NCI-H510A (cell line): Measurements from ENCODE around the gene UBE2L5.

ENCODE experiments used
- DNase-seq: peaks from one replicate; lab custom pipeline; 2025; lab: John Stamatoyannopoulos, UW

The UBE2L5 gene

GRCh38 chr13:30477346-30478195 lies 55.3 kb downstream of the UBE2L5 start:
- DNase-seq: no peak
